HG03064 (cell line): ENCODE data around the gene RELB.

Source experiments
- ATAC-seq: cut with Tn5 transposase; IDR thresholded peaks from one replicate; pipeline ENCODE4 v1.9.1; 2021; ENCODE audit warnings: low read depth; ENCODE audit not compliant: unreplicated experiment

Gene RELB

DNA sequence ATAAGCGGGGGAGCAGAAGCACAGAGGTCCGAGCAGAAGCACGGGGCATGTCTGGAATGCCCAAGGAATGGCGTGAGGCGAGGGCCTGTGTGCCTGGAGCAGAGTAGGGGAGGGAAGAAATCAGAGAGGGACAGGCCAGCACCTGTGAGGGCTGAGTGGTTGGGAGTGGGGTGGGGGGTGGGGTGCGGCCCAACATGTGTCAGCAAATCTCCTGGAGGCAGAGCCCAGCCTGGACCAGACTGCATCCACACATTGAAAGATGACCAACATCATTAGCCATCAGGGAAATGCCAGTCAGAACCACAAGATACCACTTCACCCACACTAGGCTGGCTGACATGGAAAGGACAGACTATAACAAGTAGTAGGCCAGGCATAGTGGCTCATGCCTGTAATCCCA is 48.8 kb downstream of the RELB start:
- ATAC-seq, result no peak

DNA sequence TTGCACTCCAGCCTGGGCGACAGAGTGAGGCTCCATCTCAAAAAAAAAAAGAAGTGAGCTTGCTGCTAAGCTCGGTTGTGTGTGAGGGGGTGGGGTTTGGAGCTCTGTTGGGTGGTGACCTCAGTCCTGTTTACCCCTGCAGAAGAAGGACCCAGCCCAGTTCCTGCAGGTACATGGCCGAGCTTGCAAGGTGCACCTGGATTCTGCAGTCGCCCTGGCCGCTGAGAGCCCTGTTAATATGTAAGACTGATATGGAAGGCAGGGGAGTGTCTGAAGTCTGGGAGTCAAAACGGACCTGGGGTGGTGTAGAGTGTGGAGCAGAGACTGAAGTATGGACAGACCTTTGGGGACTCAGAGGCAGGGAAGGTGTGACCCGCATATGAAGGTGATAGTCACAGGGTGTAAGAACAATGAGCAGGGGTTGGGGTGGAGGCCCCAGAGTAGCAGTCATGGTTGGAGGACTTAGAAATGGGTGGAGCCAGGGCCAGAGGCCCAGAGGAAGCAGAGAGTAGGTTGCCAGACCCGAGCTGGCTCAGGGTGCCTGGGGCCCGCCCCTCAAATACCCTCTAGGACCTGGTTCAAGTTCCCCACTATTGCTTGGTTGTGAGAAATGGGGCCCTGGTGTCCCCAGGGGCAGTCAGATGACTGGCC is 50.8 kb downstream of the RELB start:
- ATAC-seq, result no peak

DNA sequence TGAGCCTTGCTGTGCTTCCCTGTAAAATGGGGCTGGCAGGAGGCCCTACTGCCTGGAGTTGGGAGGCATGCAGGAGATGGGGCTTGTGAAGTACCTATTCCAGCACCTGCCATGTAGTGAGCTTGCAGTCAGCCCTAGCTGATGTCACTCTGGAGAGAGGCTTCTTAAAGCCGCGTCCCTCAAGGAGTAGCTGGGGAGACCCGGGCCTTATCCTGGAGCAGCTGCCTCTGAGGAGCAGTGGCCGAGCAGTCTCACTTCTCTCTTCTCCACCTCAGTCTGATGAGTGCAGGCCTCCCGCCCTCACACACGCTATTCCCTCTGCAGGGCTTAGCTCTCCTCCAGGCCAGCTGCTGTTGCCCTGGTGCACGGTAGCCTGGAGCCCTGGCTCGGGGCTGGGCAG is 55.6 kb downstream of the RELB start:
- no peak for ATAC-seq

DNA sequence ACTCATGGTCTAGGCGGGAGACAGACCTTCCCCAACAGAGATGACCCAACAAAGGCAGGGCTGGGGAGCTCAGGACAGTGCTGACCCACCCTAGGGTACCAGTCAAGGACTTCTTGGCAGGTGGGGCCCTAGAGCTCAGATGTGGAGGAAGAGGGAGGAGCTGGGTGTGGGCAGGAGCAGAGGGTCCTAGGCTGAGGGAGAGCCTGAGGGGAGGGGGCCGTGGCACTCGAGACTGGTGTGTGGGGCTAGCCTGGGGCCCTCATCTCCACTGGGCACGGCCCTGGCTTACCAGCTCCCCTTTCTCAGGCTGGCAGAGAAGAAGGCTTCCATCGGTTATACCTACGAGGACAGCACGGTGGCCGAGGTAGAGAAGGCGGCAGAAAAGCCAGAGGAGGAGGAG is 56.2 kb downstream of the RELB start:
- no peak for ATAC-seq

DNA sequence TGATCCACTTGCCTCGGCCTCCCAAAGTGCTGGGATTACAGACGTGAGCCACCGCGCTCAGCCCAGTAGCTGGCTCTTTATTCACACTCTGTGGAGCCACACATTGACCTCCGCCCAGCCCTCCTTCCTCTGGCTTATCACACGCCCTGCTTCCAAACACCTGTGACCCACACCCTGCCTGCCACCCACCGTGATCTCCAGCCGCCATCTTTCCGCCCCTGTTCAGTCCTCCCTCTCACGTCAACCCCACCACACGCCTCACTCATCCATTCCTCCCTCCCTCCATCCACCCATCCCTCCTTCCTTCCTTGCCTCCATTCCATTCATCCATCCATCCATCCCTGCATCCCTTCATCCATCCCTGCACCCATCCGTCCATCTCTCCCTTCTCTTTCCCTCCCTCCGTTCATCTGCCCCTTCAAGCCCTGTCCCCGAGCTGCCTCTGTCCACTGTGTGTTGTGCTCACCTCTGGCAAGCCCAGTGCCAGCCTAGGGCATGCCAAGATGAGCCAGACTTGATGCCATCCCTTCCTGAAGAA is 57.4 kb downstream of the RELB start:
- no peak for ATAC-seq

DNA sequence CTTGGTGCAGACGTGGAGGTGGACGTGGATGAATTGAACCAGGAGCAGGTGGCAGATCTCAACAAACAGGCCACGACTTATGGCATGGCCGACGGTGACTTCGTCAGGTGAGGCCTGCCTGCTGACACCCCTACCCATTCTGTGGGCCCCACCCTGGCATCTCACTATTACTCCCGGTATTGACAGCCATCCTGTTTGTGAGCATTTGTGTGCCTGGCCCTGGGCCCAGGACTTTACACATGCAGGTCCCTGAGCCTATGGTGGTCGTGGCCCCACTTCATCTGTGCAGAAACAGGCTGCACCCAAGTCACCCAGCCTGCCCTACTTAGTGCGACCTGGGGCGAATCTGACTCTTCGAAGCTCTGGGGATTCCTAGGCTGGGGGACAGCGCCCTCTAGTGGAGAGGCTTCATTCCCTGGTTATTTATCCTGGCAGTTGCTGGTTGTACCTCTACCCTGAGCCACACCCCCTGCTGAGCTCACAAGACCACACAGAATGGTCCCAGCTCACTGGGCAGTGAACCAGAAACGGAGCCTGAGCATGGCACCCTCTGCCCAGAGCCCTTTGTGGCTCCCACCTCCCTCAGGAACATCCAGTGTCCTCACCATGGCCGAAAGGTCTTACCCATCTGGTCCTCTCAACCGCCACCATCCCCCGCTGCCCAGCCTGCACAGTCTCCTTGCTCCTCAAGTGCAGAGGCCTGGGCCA is 58.1 kb downstream of the RELB start:
- ATAC-seq, result no peak

DNA sequence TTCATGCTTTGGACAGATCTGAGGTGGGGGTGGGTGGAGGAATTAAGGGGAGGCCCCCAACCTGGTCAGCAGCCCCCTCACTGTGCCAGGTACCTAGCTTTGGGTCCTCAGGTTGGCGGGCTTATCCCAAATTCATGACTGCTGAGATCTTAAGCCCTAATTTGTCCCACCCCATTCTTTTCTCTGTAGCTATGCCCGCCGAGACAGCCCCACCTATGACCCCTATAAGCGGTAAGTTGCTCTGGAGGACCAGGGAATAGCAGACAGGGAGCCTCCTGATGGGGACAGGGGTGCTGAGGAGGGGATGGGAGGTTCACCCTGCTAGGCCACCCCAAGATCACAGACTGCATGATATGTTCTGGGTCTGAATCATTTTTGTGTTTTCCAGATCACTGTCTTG is 60.7 kb downstream of the RELB start:
- ATAC-seq, result no peak

DNA sequence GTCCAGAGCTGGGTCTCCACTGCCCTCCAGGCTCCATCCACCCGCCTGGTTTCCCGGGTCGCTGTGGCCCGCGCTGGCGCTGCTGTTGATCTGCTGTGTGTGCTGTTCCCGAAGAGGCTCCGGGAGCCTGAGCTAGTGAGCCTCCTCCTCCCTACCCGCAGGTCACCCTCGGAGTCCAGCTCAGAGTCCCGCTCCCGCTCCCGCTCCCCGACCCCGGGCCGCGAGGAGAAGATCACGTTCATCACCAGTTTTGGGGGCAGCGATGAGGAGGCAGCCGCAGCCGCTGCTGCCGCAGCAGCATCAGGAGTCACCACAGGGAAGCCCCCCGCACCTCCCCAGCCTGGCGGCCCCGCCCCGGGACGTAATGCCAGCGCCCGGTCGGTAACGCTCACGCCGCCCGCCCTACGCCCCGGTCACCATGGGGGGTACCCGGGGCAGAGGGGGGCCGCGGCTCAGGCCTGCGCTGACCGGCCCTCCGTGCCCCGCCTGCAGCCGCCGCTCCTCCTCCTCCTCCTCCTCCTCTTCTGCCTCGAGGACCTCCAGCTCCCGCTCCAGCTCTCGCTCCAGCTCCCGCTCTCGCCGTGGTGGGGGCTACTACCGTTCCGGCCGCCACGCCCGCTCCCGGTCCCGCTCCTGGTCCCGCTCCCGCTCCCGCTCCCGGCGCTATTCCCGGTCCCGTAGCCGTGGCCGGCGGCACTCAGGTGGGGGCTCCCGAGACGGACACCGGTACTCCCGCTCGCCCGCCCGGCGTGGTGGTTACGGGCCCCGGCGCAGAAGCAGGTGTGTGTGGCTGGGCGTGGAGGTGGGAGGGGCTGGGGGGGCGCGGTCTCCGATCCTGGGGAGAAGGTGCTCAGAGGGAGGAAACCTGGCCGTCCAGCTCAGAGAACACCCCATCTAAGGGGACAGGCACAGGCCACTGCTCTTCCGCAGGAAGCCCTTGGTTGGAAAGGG is 62.9 kb downstream of the RELB start:
- ATAC-seq, result no peak

DNA sequence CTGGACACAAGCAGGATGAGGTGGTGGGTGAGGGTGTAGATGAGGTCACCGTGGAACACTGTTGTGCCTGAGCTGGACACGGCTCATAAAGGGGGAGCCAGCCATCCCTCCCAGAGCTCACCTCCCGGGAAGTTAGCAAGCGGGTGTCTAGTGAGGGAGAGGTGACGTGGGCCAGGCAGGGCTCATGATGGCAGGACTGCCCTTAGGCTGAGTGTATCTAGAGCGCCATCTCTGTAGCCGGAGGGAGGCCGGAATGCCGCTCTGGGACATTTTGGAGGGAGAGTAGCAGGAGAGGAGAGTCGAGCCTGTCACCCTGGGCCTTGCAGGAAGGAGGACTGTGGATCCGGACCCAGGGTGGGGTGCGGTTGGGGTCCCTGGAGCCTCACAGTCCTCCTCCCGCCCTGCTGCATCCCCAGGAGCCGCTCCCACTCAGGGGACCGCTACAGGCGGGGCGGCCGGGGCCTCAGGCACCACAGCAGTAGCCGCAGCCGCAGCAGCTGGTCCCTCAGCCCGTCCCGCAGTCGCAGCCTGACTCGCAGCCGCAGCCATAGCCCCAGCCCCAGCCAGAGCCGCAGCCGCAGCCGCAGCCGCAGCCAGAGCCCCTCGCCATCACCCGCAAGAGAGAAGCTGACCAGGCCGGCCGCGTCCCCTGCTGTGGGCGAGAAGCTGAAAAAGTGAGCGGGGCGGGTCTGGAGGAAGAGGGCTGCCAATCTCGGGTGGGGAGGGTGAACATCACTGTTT is 65.8 kb downstream of the RELB start:
- no peak for ATAC-seq

DNA sequence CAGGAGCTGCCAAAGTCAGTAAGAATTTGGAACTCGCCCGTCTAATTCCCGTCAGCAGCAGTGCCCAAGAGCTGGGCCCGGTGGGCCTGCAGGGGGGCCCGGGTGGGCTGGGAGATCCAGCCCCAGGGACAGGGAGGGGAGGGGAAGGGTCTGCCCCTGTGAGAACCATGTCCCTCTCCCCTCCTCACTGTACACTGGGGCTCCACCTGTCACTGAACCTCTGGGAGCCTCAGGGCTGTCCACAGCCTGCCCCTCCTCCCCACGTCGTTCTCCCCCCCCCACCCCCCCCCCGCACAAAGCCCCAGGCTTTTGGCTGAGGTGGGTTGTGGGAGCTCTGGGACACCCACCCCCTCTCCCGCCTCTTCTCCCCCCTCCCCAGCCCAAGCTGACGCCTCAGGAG is 66.8 kb downstream of the RELB start:
- no peak for ATAC-seq

DNA sequence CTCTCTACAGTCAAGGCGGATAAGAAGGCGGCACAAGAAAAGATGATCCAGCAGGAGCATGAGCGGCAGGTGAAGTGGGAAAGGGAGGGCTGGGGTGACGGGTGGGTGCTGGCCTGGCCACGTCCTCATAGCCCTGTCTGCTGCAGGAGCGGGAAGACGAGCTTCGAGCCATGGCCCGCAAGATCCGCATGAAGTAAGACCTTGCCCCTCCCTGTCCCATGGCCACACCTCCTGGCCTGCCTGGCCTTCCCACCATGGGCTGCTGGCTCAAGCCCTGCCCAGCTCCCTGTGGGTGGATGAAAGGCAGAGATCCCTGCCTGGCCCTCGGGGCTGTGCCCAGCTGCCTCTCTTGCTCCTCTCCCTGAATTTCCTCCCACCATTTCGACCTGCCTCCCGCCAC is 67.8 kb downstream of the RELB start:
- no peak for ATAC-seq

DNA sequence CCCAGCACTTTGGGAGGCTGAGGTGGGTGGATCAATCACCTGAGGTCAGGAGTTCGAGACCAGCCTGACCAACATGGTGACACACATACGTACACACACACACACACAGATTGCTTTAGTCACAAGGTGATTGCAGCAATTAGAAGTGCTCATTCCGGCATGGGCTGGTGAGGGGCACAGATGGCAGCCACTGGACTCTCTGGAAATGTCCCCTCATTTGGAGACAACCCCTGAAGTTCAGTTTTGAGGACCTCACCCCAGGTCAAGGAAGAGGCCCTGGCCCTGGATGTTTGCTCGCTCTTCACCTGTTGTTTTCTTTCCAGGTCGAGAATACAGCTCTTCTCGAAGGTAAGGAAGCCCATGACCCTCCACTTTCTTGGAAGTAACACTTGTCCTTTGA is 69.0 kb downstream of the RELB start:
- ATAC-seq, result no peak

DNA sequence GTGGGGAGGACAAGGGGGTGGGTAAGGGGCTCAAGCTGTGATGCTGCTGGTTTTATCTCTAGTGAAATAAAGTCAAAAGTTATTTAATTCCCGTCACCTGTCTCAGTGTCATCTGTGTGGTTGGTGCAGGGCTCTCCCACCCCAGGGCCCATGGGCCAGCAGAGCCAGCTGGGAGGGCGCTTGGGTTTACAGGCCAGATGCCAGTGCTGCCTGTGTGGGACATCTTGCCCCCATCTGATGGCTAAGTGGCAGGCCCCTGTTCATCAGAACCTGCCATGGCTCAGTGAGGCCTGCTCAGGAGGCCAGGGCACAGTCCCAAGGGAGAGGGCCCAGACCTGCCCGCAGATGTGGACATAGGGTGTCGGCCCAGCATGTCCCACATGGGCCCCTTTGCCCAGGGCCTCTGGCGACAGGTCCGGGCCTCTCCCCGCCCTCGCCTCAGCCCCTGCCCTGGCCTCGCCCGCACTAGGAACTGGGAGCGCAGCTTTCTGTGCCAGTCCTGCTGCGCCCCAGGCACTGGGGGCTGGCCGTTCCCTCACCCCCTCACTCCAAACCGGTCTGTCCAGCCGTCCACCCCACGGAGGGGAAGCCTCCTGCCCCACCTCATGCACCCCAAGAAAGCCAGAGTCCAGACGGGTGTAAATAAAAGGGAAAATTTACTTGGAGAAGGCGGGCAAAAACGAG is 69.7 kb downstream of the RELB start:
- ATAC-seq, result no peak

DNA sequence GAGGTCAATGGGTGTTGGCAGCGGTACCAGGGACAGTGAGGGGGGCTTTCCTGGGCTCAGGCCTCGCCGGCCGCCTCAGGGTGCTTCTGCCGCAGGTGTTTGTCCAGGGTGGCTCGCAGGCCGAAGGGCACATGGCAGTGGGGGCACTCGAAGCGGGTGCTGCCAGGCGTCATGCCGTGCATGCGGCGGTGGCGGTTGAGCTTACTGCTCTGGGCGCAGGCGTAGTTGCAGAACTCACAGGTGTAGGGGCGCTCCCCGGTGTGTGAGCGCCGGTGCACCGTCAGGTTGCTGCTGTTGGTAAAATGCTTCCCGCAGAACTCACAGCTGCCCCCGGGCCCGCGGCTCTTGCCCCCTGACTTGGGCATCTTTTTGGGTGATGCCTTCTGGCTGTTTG is 70.3 kb downstream of the RELB start:
- ATAC-seq, result no peak

DNA sequence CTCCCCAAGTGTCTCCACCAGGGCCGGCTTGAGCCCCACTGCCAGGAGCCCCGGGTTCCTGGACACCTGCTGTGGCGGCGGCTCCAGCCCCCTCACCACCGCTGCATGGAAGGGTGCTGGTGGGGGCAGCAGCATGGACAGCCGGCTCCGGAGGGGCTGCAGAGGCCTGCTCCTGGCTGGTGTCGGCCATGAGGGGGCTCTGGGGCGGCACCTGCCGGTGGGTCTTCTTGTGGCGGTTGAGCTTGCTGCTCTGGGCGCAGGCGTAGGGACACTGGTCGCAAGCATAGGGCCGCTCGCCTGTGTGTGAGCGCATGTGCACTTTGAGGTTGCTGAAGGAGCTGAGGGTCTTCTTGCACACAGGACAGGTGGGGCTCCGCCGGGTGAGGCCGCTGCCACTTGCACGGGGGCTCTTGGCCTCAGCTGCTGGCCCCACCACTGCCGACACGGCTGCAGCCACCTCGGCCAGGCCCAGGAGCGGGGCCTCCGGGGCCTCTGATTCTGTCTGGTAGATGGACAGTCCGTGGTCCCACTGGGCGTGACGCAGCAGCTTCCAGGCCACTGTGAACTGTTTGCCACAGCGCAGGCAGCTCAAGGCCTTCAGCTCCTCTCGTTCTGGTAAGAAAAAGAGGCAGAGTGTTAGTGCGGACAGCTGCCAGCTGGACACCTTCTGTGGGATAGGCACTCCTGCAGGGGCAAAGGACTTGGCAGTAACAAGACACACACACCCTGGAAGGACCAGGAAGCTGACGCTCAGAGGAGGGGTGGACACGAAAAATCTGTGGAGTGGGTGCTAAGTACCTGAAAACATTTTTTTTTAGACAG is 70.9 kb downstream of the RELB start:
- ATAC-seq, result no peak

DNA sequence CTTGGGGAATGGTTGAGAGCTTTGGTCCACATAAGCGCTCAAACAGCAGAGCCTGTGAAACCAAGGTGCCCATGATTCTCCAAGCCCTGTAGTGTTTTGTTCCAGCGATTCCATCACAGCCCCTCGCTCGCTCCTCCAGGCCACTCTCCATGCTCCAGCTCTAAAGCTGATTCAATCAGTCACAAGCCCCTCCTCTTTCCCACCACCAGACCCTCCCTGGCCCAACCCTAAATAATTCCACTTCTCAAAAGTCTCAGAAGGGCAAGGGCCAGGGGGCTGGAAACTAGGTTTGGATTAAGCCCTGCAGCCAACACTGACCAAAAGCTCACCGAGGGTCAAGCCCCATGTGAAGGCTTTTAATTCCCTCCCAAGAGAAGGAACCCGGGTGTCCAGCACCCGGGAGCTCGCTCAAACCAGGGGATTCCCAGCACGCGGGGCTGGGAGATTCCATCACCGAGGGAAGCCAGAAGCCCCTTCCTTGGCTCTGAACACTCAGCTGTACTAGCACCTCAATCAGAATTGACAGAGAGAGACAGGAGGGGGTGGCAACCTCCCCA is 73.6 kb downstream of the RELB start:
- no peak for ATAC-seq

DNA sequence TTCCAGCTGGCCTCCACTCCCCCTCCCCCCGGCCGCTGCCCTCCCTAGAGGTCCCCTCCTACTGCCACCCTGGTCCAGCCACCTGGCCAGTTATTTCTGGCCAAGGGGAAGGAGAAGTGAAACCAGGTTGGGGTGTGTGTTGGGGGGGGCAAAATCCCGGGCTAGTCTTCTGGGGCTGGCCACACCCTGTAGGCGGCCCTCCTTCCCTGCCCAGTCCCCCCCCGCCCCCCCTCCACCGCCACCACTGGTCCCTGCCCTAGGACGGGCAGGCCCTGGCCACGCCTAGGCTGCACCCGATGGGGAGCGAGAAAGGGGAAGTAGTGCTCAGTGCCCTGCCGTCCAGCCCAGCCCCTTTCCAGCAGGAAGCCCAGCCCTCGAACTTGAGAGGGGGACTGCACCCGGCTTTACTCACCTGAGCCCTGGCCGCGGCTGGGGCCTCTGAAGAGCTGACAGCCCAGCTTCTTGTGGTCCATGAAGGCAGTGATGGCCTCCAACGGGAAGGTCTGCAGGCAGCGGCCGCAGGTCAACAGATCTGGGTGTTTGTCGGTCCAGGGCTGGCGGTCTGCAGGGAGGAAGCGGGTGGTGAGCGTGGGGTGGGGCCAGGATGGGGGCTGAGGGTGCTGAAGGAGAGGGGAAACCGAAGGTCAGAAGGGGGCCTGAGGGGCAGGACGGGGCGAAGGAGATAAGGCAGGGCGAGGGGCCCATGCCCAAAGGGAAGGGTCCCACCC is 74.2 kb downstream of the RELB start:
- peak; percentile 58 for ATAC-seq
